Osteocyte (in vitro differentiated cells): Measurements from ENCODE around the gene GSTM1. TPM values are rescaled to one million over a fixed set of nuclear protein-coding genes. Genes with fewer than 3 reads are reported as not detected.

Experiments used
- DNase-seq: peaks from one replicate; pipeline ENCODE4 v3.0.0; 2021; ENCODE audit warnings: mixed read lengths; ENCODE audit not compliant: unreplicated experiment; ENCODE audit errors: extremely low spot score
- H3K27ac Mint-ChIP-seq: one replicate; pipeline ENCODE4 v1.8.0; 2021; ENCODE audit warnings: mild to moderate bottlenecking, mixed read lengths; ENCODE audit not compliant: unreplicated experiment
- H3K27me3 Mint-ChIP-seq: one replicate; pipeline ENCODE4 v1.8.0; 2021; ENCODE audit warnings: mixed read lengths; ENCODE audit not compliant: unreplicated experiment
- H3K36me3 Mint-ChIP-seq: one replicate; pipeline ENCODE4 v1.8.0; 2021; ENCODE audit warnings: mixed read lengths; ENCODE audit not compliant: unreplicated experiment
- H3K4me1 Mint-ChIP-seq: one replicate; pipeline ENCODE4 v1.8.0; 2021; ENCODE audit warnings: mixed read lengths; ENCODE audit not compliant: unreplicated experiment
- H3K4me3 Mint-ChIP-seq: one replicate; pipeline ENCODE4 v1.8.0; 2021; ENCODE audit warnings: mild to moderate bottlenecking, moderate library complexity, mixed read lengths; ENCODE audit not compliant: unreplicated experiment
- H3K9me3 Mint-ChIP-seq: one replicate; pipeline ENCODE4 v1.8.0; 2021; ENCODE audit warnings: mixed read lengths; ENCODE audit not compliant: unreplicated experiment
- total RNA-seq: library from RNA; stranded (reverse); gene quantifications from 2 replicates; pipeline ENCODE4 v1.2.1, GENCODE V29; 2021
- TF ChIP-seq, protein P1 (sequence below): fragments of 200-600 bp; sonication (generic); IDR thresholded peaks from 2 replicates; pipeline ENCODE4 v1.5.0; 2021; ENCODE audit warnings: antibody characterized with exemption, mild to moderate bottlenecking, moderate library complexity

GSTM1 gene
- total RNA-seq, 1 donor from 2014 or later, result 7.8 TPM

GRCh38 chr1:109641078-109641740 is 46.4 kb upstream of the GSTM1 start:
- DNase-seq, result no peak
- Mint-ChIP-seq H3K36me3 (no peaks in the 10 kb centered on the region), H3K4me1 (peaks cover 29% of the 10 kb centered on the region), H3K27ac (no peak overlapping the region), H3K4me3 (no peak overlapping the region), H3K27me3 (no peaks in the 10 kb centered on the region), H3K9me3 (peaks cover 2% of the 10 kb centered on the region)
- TF ChIP-seq, protein P1, sequence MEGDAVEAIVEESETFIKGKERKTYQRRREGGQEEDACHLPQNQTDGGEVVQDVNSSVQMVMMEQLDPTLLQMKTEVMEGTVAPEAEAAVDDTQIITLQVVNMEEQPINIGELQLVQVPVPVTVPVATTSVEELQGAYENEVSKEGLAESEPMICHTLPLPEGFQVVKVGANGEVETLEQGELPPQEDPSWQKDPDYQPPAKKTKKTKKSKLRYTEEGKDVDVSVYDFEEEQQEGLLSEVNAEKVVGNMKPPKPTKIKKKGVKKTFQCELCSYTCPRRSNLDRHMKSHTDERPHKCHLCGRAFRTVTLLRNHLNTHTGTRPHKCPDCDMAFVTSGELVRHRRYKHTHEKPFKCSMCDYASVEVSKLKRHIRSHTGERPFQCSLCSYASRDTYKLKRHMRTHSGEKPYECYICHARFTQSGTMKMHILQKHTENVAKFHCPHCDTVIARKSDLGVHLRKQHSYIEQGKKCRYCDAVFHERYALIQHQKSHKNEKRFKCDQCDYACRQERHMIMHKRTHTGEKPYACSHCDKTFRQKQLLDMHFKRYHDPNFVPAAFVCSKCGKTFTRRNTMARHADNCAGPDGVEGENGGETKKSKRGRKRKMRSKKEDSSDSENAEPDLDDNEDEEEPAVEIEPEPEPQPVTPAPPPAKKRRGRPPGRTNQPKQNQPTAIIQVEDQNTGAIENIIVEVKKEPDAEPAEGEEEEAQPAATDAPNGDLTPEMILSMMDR, result no peak

DNA sequence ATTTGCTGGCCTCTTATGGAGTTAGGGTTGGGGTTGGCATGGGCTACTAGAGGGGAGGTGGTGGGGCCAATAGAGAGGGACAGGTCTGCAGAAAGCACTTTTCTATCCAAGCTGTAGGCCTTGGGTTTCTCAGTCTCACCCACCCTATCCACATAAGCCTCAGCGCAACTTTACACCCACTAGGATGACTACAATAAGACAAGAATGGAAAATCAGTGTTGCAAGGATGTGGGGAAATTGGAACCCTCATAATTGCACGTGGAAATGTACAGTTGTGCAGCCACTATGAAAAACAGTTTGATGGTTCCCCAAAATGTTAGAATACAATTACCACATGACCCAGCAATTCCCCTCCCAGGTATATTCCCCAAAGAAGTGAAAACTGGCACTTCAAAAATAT is 45.8 kb upstream of the GSTM1 start:
- no peak overlapping the region for H3K4me3 Mint-ChIP-seq
- H3K27ac Mint-ChIP-seq, result no peak overlapping the region
- TF ChIP-seq, protein P1, result no peak
- H3K4me1 Mint-ChIP-seq, result peaks cover 24% of the 10 kb centered on the region
- no peaks in the 10 kb centered on the region for H3K27me3 Mint-ChIP-seq
- H3K36me3 Mint-ChIP-seq, result no peaks in the 10 kb centered on the region
- H3K9me3 Mint-ChIP-seq, result peaks cover 4% of the 10 kb centered on the region
- no peak for DNase-seq

DNA sequence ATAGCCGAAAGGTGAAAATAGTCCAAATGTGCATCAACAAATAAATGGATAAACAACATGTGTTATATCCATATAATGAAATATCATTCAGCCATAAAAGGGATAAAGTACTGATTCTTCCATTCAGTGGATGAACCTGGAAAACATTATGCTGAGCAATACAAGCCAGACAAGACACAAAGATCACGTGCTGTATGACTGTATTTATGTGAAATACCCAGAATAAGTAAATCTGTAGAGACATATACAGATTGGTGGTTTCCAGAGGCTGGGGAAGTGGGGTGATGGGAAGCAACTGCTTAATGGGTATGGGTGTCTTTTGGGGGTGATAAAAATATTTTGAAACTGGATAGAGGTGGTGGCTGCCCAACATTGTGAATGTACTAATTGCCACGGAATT is 45.0 kb upstream of the GSTM1 start:
- no peak for DNase-seq
- peaks cover 4% of the 10 kb centered on the region for H3K27me3 Mint-ChIP-seq
- peaks cover 24% of the 10 kb centered on the region for H3K4me1 Mint-ChIP-seq
- TF ChIP-seq, protein P1, result no peak
- no peak overlapping the region for H3K27ac Mint-ChIP-seq
- peaks cover 4% of the 10 kb centered on the region for H3K9me3 Mint-ChIP-seq
- no peak overlapping the region for H3K4me3 Mint-ChIP-seq
- H3K36me3 Mint-ChIP-seq, result peaks cover 2% of the 10 kb centered on the region

GRCh38 chr1:109643385-109644230 is 44.0 kb upstream of the GSTM1 start:
- Mint-ChIP-seq H3K27me3 (peaks cover 4% of the 10 kb centered on the region), H3K4me3 (no peak overlapping the region), H3K27ac (no peak overlapping the region), H3K9me3 (peaks cover 4% of the 10 kb centered on the region), H3K36me3 (peaks cover 2% of the 10 kb centered on the region), H3K4me1 (peaks cover 24% of the 10 kb centered on the region)
- peak; percentile 91 for DNase-seq
- TF ChIP-seq, protein P1, result peak; percentile 84

- peak; percentile 84 for DNase-seq
- peaks cover 4% of the 10 kb centered on the region for H3K9me3 Mint-ChIP-seq
- TF ChIP-seq, protein P1, result no peak
- H3K4me3 Mint-ChIP-seq, result no peak overlapping the region
- peaks cover 4% of the 10 kb centered on the region for H3K27me3 Mint-ChIP-seq
- H3K4me1 Mint-ChIP-seq, result peaks cover 26% of the 10 kb centered on the region
- peaks cover 2% of the 10 kb centered on the region for H3K36me3 Mint-ChIP-seq
- H3K27ac Mint-ChIP-seq, result peak overlapping the region; percentile 23
These were observed 42.9 kb upstream of the GSTM1 start for GRCh38 chr1:109644670-109645069.
